GM21619 (cell line): Measurements from ENCODE around the gene BRIX1.
"Not testable (repeated sequence)": the region's sequence is repeated elsewhere in the genome, so short reads cannot be mapped to it uniquely, and the experiment has no call there.

ENCODE experiments used
- ATAC-seq: cut with Tn5 transposase; IDR thresholded peaks from one replicate; pipeline ENCODE4 v1.9.1; 2021; ENCODE audit not compliant: unreplicated experiment

BRIX1 gene

GRCh38 chr5:34957857-34958690 is 42.6 kb downstream of the BRIX1 start:
- peak; percentile 36 for ATAC-seq

GRCh38 chr5:34959323-34959722 is 43.8 kb downstream of the BRIX1 start:
- ATAC-seq: peak; percentile 97

- no peak for ATAC-seq
Observed at GRCh38 chr5:34967540-34967939, 52.0 kb downstream of the BRIX1 start.

DNA sequence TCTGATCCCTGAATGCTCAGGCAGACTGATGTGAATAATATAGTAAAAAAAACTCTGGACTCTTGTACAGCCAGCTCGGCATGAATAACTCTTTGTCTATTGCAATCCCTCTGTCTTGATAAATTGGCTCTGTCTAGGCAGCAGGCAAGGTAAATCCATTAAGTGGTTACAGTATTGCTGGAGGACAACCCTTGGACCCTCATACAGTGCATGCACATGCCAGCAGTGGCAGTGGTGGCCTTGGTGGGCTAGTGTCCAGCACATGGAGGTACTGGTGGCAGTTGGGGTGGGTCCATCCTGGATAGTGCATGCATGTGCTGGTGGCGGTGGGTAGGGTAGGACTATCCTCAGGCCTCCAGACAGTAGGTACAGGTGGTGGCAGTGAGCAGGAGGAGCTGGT is 52.7 kb downstream of the BRIX1 start:
- no peak for ATAC-seq

DNA sequence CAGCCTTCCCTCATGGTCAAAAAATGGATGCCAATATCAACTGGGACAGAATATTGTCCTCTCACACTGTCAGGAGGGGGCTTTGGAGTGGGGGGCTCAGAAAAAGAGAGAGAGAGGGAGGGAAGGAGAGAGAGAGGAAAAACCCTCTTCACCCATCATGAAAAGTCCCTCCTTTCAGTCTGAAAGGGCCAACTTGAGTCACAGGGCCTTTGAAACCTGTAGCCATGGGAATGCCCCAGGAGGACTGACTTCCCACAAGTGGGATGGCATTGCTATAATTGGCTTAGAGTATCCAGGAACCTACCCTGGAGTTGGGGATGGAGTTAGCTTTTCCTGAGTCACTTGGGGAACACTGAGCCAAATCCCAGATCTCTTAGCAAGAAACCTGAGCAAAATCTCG is 55.0 kb downstream of the BRIX1 start:
- no peak for ATAC-seq

DNA sequence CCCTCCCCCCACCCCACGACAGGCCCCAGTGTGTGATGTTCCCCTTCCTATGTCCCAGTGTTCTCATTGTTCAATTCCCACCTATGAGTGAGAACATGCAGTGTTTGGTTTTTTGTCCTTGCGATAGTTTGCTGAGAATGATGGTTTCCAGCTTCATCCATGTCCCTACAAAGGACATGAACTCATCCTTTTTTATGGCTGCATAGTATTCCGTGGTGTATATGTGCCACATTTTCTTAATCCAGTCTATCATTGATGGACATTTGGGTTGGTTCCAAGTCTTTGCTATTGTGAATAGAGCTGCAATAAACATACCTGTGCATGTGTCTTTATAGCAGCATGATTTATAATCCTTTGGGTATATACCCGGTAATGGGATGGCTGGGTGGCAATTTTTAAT is 56.1 kb downstream of the BRIX1 start:
- ATAC-seq: not testable (repeated sequence)
